Endothelial cell of umbilical vein (primary cell): ENCODE measurements around the gene UPK3A. TPM values are rescaled to one million over a fixed set of nuclear protein-coding genes. Genes with fewer than 3 reads are reported as not detected.

Experiments
- BruUV-seq: library from RNA; stranded (reverse); fragments of 400-500 nt; replicated peaks from 2 replicates; lab custom pipeline; 2021; lab: Mats Ljungman, UMichigan
- CTCF ChIA-PET: fragments of 300-600, 350-600 bp; sonication (Branson Sonifier 250); formaldehyde crosslinking; loops from one replicate; lab custom pipeline; 2021; ENCODE audit warnings: antibody characterized with exemption, inconsistent platforms; lab: Charles Lee
- POLR2A ChIA-PET: fragments of 300-600, 350-600 bp; sonication (Branson Sonifier 250); formaldehyde crosslinking; loops from one replicate; lab custom pipeline; 2021; ENCODE audit warnings: antibody characterized with exemption, inconsistent platforms; lab: Charles Lee
- DNase-seq: peaks from one replicate; pipeline ENCODE4 v3.0.0-alpha.2; 2011; ENCODE audit warnings: low read depth, low spot score
- FAIRE-seq: peaks from 2 replicates; lab custom pipeline; 2011; peaks lifted over from hg19 to GRCh38; lab: Jason Lieb, UNC
- H2AFZ ChIP-seq: 2 replicates; pipeline ENCODE4 v1.6.0; 2012; ENCODE audit warnings: low read depth, low read length, control low read depth, inconsistent platforms
- H3K27ac ChIP-seq: 2 replicates; pipeline ENCODE4 v1.5.1; 2011; ENCODE audit warnings: low read depth, mild to moderate bottlenecking, control low read depth, low read length, moderate library complexity; ENCODE audit not compliant: insufficient read depth
- H3K27me3 ChIP-seq, 2 experiments: 2 replicates each; pipeline versions ENCODE4 v1.6.0 to v1.6.1; 2011; ENCODE audit warnings: low read length in 2 of 2, mixed read lengths in 1 of 2; ENCODE audit not compliant: control insufficient read depth in 2 of 2, insufficient read depth in 2 of 2
- H3K36me3 ChIP-seq, 2 experiments: 2 replicates in 1 of 2; 3 replicates in 1 of 2; pipeline ENCODE4 v1.5.1; 2011; ENCODE audit warnings: low read length in 2 of 2, mild to moderate bottlenecking in 1 of 2, moderate library complexity in 1 of 2; ENCODE audit not compliant: control insufficient read depth in 2 of 2, insufficient read depth in 2 of 2; ENCODE audit errors: extremely low read depth in 1 of 2
- H3K4me1 ChIP-seq: 3 replicates; pipeline ENCODE4 v1.5.1; 2011; ENCODE audit warnings: mild to moderate bottlenecking, low read length; ENCODE audit not compliant: control insufficient read depth, insufficient read depth; ENCODE audit errors: extremely low read depth
- H3K4me2 ChIP-seq: 2 replicates; pipeline ENCODE4 v1.6.1; 2011; ENCODE audit warnings: low read length, control low read depth, mixed read lengths; ENCODE audit not compliant: insufficient read depth
- H3K4me3 ChIP-seq, 3 experiments: fragments of 200-600 bp in 1 of 3; sonication (generic), shearing (Covaris generic) in 1 of 3; replicated peaks in 1 of 3; 2 replicates each; pipeline ENCODE4 v1.5.1; 2011 to 2016; ENCODE audit warnings: control low read depth in 3 of 3, low read length in 3 of 3, mild to moderate bottlenecking in 2 of 3, inconsistent platforms in 1 of 3, low read depth in 1 of 3, moderate library complexity in 1 of 3; ENCODE audit not compliant: insufficient read depth in 1 of 3
- H3K79me2 ChIP-seq: 2 replicates; pipeline ENCODE4 v1.6.0; 2012; ENCODE audit warnings: low read length, inconsistent platforms; ENCODE audit not compliant: control insufficient read depth, insufficient read depth
- H3K9ac ChIP-seq: replicated peaks from 2 replicates; pipeline ENCODE3; 2011; ENCODE audit warnings: low read length, control low read depth; ENCODE audit not compliant: insufficient read depth; ENCODE audit errors: extremely low read depth
- H3K9me1 ChIP-seq: replicated peaks from 3 replicates; pipeline ENCODE4 v1.6.0; 2011; ENCODE audit warnings: mild to moderate bottlenecking, low read length; ENCODE audit not compliant: control insufficient read depth, insufficient read depth; ENCODE audit errors: extremely low read depth
- H3K9me3 ChIP-seq: replicated peaks from 2 replicates; pipeline ENCODE4 v1.5.1; 2012; ENCODE audit warnings: low read length, inconsistent platforms; ENCODE audit not compliant: control insufficient read depth, insufficient read depth
- H4K20me1 ChIP-seq: replicated peaks from 2 replicates; pipeline ENCODE3; 2011; ENCODE audit warnings: mild to moderate bottlenecking, low read length; ENCODE audit not compliant: control insufficient read depth, insufficient read depth; ENCODE audit errors: extremely low read depth
- EZH2 ChIP-seq: IDR thresholded peaks from 2 replicates; pipeline ENCODE4 v1.6.1; 2012; ENCODE audit warnings: borderline replicate concordance, low read depth, mild to moderate bottlenecking, moderate library complexity, low read length, inconsistent platforms; ENCODE audit not compliant: severe bottlenecking
- FOS ChIP-seq: IDR thresholded peaks from 2 replicates; pipeline ENCODE4 v1.6.1; 2011; ENCODE audit warnings: mild to moderate bottlenecking, low read length, moderate library complexity, borderline replicate concordance; ENCODE audit not compliant: insufficient read depth
- GATA2 ChIP-seq: IDR thresholded peaks from 2 replicates; pipeline ENCODE4 v1.7.0; 2011; ENCODE audit warnings: low read depth, mild to moderate bottlenecking, moderate library complexity, mixed read lengths, low read length; ENCODE audit not compliant: insufficient read length, insufficient read depth
- JUN ChIP-seq: IDR thresholded peaks from 2 replicates; pipeline ENCODE4 v1.6.1; 2011; ENCODE audit warnings: borderline replicate concordance, low read depth; ENCODE audit not compliant: insufficient read length, insufficient read depth
- MYC ChIP-seq: IDR thresholded peaks from one replicate; pipeline ENCODE4 v1.6.1; 2011; ENCODE audit warnings: mild to moderate bottlenecking, low read depth, low read length
- POLR2A ChIP-seq: IDR thresholded peaks from 2 replicates; pipeline ENCODE4 v1.6.1; 2012; ENCODE audit warnings: low read depth, mild to moderate bottlenecking, control low read depth, low read length
- POLR2AphosphoS5 ChIP-seq: IDR thresholded peaks from 2 replicates; pipeline ENCODE4 v1.6.1; 2012; ENCODE audit warnings: low read depth, mild to moderate bottlenecking, control low read depth, low read length, moderate library complexity; ENCODE audit not compliant: insufficient read depth
- dilution Hi-C: fragments of 300-500 bp; cut with MboI; formaldehyde crosslinking; loops from one replicate; pipeline ENCODE4 v1.15.0; 2019; ENCODE audit warnings: low sequenced_read_pairs; ENCODE audit not compliant: extremely low pct_ligation_motif_present
- intact Hi-C: fragments of 100-400 bp; cut with micrococcal nuclease; formaldehyde crosslinking; loops from one replicate; pipeline ENCODE4 v1.10.0; 2022
- polyA plus RNA-seq, 4 experiments: library from polyadenylated mRNA; depleted of rRNA in 3 of 4; stranded (reverse) in 3 of 4; unstranded in 1 of 4; fragments of >200 nt; gene quantifications; 2 replicates each; pipeline versions ENCODE4 v1.2.1 to v1.2.3, GENCODE V29; 2011 to 2012; ENCODE audit warnings: missing spikeins in 1 of 4
- total RNA-seq: library from RNA; stranded (reverse); gene quantifications from 2 replicates; pipeline ENCODE4 v1.2.3, GENCODE V29; 2021
- TF ChIP-seq, protein P1 (sequence below), 2 donors: IDR thresholded peaks; 1 replicate in 1 of 2; 2 replicates in 1 of 2; pipeline ENCODE4 v1.5.1; 2011; ENCODE audit warnings: low read length in 2 of 2, mild to moderate bottlenecking in 2 of 2, moderate library complexity in 2 of 2, control low read depth in 1 of 2, inconsistent platforms in 1 of 2, low read depth in 1 of 2; ENCODE audit not compliant: insufficient read depth in 1 of 2; ENCODE audit errors: extremely low read depth in 1 of 2
- TF ChIP-seq, protein P2 (sequence below): IDR thresholded peaks from 2 replicates; pipeline ENCODE4 v1.6.1; 2011; ENCODE audit not compliant: insufficient read depth, insufficient read length

Gene UPK3A
- total and polyA plus RNA-seq, 2 donors (not counting 3 experiments of a cell fraction or from before 2014, with no cell fraction given), result not detected

DNA sequence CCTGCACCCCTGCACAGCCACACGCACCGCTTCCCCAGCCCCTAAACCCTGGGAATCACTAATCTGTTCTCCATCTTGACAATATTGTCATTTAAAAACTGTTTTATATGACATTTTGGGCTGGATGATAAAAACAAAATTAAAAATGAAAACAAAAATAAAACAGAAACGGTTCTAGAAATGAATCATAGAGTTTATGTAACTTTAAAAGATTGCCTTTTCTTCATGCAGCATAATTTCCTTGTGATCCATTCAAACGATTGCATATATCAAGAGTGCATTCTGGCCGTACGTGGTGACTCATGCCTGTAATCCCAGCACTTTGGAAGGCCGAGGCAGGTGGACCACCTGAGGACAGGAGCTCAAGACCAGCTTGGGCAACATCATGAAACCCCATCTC is 18.4 kb downstream of the UPK3A start:
- TF ChIP-seq JUN (no peak), EZH2 (no peak), MYC (no peak), FOS (no peak), POLR2A (no peak), POLR2AphosphoS5 (no peak), GATA2 (no peak)
- TF ChIP-seq, protein P1, sequence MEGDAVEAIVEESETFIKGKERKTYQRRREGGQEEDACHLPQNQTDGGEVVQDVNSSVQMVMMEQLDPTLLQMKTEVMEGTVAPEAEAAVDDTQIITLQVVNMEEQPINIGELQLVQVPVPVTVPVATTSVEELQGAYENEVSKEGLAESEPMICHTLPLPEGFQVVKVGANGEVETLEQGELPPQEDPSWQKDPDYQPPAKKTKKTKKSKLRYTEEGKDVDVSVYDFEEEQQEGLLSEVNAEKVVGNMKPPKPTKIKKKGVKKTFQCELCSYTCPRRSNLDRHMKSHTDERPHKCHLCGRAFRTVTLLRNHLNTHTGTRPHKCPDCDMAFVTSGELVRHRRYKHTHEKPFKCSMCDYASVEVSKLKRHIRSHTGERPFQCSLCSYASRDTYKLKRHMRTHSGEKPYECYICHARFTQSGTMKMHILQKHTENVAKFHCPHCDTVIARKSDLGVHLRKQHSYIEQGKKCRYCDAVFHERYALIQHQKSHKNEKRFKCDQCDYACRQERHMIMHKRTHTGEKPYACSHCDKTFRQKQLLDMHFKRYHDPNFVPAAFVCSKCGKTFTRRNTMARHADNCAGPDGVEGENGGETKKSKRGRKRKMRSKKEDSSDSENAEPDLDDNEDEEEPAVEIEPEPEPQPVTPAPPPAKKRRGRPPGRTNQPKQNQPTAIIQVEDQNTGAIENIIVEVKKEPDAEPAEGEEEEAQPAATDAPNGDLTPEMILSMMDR (IDR thresholded peaks at IDR 0.05; ENCODE audit: extremely low read depth in 1 of 2, insufficient read depth in 1 of 2, low read depth in 1 of 2, low read length in 2 of 2), result no peak
- TF ChIP-seq, protein P2, sequence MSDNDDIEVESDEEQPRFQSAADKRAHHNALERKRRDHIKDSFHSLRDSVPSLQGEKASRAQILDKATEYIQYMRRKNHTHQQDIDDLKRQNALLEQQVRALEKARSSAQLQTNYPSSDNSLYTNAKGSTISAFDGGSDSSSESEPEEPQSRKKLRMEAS, result no peak
- no TSS peak for BruUV-seq
- H4K20me1 ChIP-seq, result no peaks in the 10 kb centered on the region
- H3K9ac ChIP-seq, result no peak overlapping the region
- H2AFZ ChIP-seq, result no peak overlapping the region
- no peaks in the 10 kb centered on the region for H3K9me1 ChIP-seq
- no peak overlapping the region for H3K4me3 ChIP-seq
- FAIRE-seq (no peak), DNase-seq (no peak)
- dilution Hi-C loops, result no loop called here
- H3K36me3 ChIP-seq, result no peaks in the 10 kb centered on the region
- H3K4me2 ChIP-seq, result no peak overlapping the region
- intact Hi-C loops, result no loop called here
- no peaks in the 10 kb centered on the region for H3K79me2 ChIP-seq
- H3K9me3 ChIP-seq, result no peaks in the 10 kb centered on the region
- POLR2A ChIA-PET, result no interaction called here
- H3K27me3 ChIP-seq, result peaks cover 0 to 2% of the 10 kb centered on the region in 2 experiments
- CTCF ChIA-PET, result interaction anchor here (0.6 kb wide), 1 partner anchor 1754 kb away, joined by 4 read pairs; no protein-coding TSS in a partner anchor
- H3K4me1 ChIP-seq, result no peaks in the 10 kb centered on the region
- H3K27ac ChIP-seq, result no peak overlapping the region
